ENCODE results near the gene IGFBP1. TPM values are rescaled to one million over a fixed set of nuclear protein-coding genes. Genes with fewer than 3 reads are reported as not detected.
A peak's percentile ranks its signal among the peaks of the same experiment; 100 is the strongest.

The IGFBP1 gene
- total and polyA plus RNA-seq, 2 of the 13 experiments (the other 11 are each of a cell fraction or from before 2014, with no cell fraction given), result 5.4 to 885 TPM

DNA sequence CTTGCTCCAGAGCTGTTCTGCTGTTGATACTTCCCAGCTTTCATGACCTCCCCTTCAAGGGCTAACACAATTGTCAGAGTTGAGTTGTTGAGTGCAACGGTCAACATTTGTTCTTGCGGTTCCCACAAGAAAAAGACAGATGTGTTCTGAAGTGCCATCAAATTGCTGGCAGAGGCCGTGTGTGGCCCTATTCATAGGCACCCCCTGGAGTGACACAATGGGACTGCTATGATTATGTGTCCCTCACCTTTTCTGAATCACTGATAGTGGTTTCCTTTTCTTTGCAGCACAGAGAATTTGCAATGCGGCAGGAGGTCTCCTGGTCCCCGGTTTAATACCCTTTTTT, 5.8 kb upstream of the IGFBP1 start:
- Histone ChIP-seq H3K4me1 (ENCODE audit: insufficient read depth, low read length) (peaks cover 90% of the 10 kb centered on the region), H3K4me2 (ENCODE audit: low read depth, low read length) (peak overlapping the region; percentile 56), H3K79me2 (ENCODE audit: insufficient read depth, low read length) (peaks cover 7% of the 10 kb centered on the region), H3K27me3 (ENCODE audit: control insufficient read depth in 1 of 2, insufficient read depth in 2 of 2, low read length in 2 of 2) (no peaks in the 10 kb centered on the region), H3K9ac (ENCODE audit: insufficient read depth, low read depth, low read length) (peak overlapping the region; percentile 63), H3K27ac (ENCODE audit: extremely low read length, insufficient read depth, low read length) (peak overlapping the region; percentile 93), H3K4me3 (replicated peaks in 1 of 3; ENCODE audit: insufficient read depth in 1 of 3, low read depth in 2 of 3, low read length in 3 of 3) (peak overlapping the region in 1 of 3 experiments; percentile 30; a peak in 1 of 6 replicates), H4K20me1 (ENCODE audit: insufficient read depth, low read length) (no peaks in the 10 kb centered on the region), H3K9me3 (ENCODE audit: low read length) (peaks cover 19% of the 10 kb centered on the region), H3K36me3 (replicated peaks in 1 of 2; ENCODE audit: control insufficient read depth in 1 of 2, insufficient read depth in 2 of 2, low read length in 2 of 2) (no peaks in the 10 kb centered on the region; a peak in 1 of 5 replicates), H2AFZ (ENCODE audit: low read length) (no peak overlapping the region)
- intact Hi-C loops (cut with micrococcal nuclease; ENCODE audit: unreplicated experiment) (no loop called here), in situ Hi-C loops (cut with HindIII; ENCODE audit: extremely low pct_ligation_motif_present, low pct_unique_long_range_greater_than_20kb) (no loop called here)
- DNase-seq (ENCODE audit: low spot score) (peak; percentile 74), FAIRE-seq (peak; percentile 28), ATAC-seq (peak; percentile 5)
- no TSS peak for BruUV-seq (replicated peaks)
- ChIA-PET CTCF (ENCODE audit: low intra/inter-chr PET ratio, low total read pairs) (interaction anchor here (0.7 kb wide), 1 partner anchor 9 kb away, joined by 3 read pairs; no protein-coding TSS in a partner anchor), POLR2A (interaction anchor here (0.7 to 5.5 kb wide), 17 partner anchors 9 to 1904 kb away, joined by 3 to 118 read pairs (median 5); partner anchors contain the start of genes CCDC201 and TBRG4)
- TF ChIP-seq, protein P1, sequence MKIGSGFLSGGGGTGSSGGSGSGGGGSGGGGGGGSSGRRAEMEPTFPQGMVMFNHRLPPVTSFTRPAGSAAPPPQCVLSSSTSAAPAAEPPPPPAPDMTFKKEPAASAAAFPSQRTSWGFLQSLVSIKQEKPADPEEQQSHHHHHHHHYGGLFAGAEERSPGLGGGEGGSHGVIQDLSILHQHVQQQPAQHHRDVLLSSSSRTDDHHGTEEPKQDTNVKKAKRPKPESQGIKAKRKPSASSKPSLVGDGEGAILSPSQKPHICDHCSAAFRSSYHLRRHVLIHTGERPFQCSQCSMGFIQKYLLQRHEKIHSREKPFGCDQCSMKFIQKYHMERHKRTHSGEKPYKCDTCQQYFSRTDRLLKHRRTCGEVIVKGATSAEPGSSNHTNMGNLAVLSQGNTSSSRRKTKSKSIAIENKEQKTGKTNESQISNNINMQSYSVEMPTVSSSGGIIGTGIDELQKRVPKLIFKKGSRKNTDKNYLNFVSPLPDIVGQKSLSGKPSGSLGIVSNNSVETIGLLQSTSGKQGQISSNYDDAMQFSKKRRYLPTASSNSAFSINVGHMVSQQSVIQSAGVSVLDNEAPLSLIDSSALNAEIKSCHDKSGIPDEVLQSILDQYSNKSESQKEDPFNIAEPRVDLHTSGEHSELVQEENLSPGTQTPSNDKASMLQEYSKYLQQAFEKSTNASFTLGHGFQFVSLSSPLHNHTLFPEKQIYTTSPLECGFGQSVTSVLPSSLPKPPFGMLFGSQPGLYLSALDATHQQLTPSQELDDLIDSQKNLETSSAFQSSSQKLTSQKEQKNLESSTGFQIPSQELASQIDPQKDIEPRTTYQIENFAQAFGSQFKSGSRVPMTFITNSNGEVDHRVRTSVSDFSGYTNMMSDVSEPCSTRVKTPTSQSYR (CRISPR knock-in tag; IDR thresholded peaks at IDR 0.05; ENCODE audit: borderline replicate concordance), result no peak
- TF ChIP-seq POLR2G (IDR thresholded peaks at IDR 0.05; ENCODE audit: low read depth, low read length) (peak; percentile 10; the same call in 1 of the 2 replicates), DMAP1 (CRISPR knock-in tag; IDR thresholded peaks at IDR 0.05) (no peak), ZNF709 (CRISPR knock-in tag; IDR thresholded peaks at IDR 0.05) (0 out of 2 replicates have a peak, but pooled peaks have one; percentile 3), NAIF1 (CRISPR knock-in tag; IDR thresholded peaks at IDR 0.05; ENCODE audit: borderline replicate concordance) (0 out of 2 replicates have a peak, but pooled peaks have one; percentile 1), CHD4 (IDR thresholded peaks at IDR 0.05; ENCODE audit: borderline replicate concordance, low read length) (peak; percentile 40; the same call in 1 of the 2 replicates), NCOA1 (CRISPR knock-in tag; IDR thresholded peaks at IDR 0.05) (0 out of 2 replicates have a peak, but pooled peaks have one; percentile 5), PAWR (CRISPR knock-in tag; IDR thresholded peaks at IDR 0.05; ENCODE audit: borderline replicate concordance) (0 out of 2 replicates have a peak, but pooled peaks have one; percentile 57), SMC3 (IDR thresholded peaks at IDR 0.05; ENCODE audit: low read length) (peak; percentile 28; the same call in 1 of the 2 replicates), IRF2 (CRISPR knock-in tag; IDR thresholded peaks at IDR 0.05) (no peak), MYC (CRISPR knock-in tag; IDR thresholded peaks at IDR 0.05; ENCODE audit: borderline replicate concordance) (no peak), ZNF230 (CRISPR knock-in tag; IDR thresholded peaks at IDR 0.05) (0 out of 2 replicates have a peak, but pooled peaks have one; percentile 48)
- TF ChIP-seq, protein P2, sequence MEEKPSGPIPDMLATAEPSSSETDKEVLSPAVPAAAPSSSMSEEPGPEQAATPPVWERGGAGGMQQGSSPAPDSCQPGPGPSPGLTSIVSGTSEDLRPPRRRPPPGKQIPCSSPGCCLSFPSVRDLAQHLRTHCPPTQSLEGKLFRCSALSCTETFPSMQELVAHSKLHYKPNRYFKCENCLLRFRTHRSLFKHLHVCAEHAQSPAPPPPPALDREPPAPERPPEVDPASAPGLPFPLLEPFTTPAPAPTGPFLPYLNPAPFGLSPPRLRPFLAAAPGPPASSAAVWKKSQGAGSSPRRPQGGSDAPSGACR (CRISPR knock-in tag; IDR thresholded peaks at IDR 0.05), result 0 out of 2 replicates have a peak, but pooled peaks have one; percentile 11
- TF ChIP-seq, protein P3, sequence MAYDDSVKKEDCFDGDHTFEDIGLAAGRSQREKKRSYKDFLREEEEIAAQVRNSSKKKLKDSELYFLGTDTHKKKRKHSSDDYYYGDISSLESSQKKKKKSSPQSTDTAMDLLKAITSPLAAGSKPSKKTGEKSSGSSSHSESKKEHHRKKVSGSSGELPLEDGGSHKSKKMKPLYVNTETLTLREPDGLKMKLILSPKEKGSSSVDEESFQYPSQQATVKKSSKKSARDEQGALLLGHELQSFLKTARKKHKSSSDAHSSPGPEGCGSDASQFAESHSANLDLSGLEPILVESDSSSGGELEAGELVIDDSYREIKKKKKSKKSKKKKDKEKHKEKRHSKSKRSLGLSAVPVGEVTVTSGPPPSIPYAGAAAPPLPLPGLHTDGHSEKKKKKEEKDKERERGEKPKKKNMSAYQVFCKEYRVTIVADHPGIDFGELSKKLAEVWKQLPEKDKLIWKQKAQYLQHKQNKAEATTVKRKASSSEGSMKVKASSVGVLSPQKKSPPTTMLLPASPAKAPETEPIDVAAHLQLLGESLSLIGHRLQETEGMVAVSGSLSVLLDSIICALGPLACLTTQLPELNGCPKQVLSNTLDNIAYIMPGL (CRISPR knock-in tag; IDR thresholded peaks at IDR 0.05; ENCODE audit: borderline replicate concordance in 1 of 2, low read depth in 1 of 2), result 0 out of 4 replicates have a peak, but pooled peaks of 1 of the 2 experiments have one; percentile 12
- TF ChIP-seq, protein P4, sequence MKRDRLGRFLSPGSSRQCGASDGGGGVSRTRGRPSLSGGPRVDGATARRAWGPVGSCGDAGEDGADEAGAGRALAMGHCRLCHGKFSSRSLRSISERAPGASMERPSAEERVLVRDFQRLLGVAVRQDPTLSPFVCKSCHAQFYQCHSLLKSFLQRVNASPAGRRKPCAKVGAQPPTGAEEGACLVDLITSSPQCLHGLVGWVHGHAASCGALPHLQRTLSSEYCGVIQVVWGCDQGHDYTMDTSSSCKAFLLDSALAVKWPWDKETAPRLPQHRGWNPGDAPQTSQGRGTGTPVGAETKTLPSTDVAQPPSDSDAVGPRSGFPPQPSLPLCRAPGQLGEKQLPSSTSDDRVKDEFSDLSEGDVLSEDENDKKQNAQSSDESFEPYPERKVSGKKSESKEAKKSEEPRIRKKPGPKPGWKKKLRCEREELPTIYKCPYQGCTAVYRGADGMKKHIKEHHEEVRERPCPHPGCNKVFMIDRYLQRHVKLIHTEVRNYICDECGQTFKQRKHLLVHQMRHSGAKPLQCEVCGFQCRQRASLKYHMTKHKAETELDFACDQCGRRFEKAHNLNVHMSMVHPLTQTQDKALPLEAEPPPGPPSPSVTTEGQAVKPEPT (CRISPR knock-in tag; IDR thresholded peaks at IDR 0.05; ENCODE audit: low read depth), result 0 out of 2 replicates have a peak, but pooled peaks have one; percentile 5
- 33% methylated on average over 5 of the region's 5 CpGs for WGBS (ENCODE audit: low lambda C conversion rate)

Data from HepG2 (cell line).